ENCODE results near the gene SLC25A41.

Gene SLC25A41

DNA sequence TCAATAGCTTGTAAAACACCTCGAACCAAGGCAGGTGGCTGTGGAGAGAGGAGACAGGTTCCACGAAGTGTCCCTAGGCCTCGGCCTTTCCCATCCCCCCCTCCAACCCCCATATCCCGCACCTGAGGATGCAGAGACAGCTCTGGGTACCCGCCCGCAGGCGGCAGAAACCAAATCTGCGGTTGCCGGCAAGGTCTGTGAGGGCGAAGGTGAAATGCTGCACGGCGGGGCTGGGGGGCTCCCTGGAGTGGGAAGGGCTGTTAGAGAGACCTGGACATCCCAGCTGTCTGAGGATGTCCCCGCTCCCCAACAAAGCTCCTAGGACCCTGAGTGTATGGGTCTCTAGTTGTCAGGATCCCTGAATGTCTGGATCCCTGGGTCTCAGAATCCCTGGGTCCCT lies 45.3 kb upstream of the SLC25A41 start:
- H3K4me3 ChIP-seq (ENCODE audit: low read depth, low read length): no peak overlapping the region
- DNase-seq (ENCODE audit: low read depth): no peak
- TF ChIP-seq, protein P1, sequence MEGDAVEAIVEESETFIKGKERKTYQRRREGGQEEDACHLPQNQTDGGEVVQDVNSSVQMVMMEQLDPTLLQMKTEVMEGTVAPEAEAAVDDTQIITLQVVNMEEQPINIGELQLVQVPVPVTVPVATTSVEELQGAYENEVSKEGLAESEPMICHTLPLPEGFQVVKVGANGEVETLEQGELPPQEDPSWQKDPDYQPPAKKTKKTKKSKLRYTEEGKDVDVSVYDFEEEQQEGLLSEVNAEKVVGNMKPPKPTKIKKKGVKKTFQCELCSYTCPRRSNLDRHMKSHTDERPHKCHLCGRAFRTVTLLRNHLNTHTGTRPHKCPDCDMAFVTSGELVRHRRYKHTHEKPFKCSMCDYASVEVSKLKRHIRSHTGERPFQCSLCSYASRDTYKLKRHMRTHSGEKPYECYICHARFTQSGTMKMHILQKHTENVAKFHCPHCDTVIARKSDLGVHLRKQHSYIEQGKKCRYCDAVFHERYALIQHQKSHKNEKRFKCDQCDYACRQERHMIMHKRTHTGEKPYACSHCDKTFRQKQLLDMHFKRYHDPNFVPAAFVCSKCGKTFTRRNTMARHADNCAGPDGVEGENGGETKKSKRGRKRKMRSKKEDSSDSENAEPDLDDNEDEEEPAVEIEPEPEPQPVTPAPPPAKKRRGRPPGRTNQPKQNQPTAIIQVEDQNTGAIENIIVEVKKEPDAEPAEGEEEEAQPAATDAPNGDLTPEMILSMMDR (IDR thresholded peaks at IDR 0.05; ENCODE audit: control insufficient read depth, extremely low read depth, insufficient read depth): no peak

- TF ChIP-seq, protein P1 (IDR thresholded peaks at IDR 0.05; ENCODE audit: control insufficient read depth, extremely low read depth, insufficient read depth): no peak
- no peak overlapping the region for H3K4me3 ChIP-seq (ENCODE audit: low read depth, low read length)
- DNase-seq (ENCODE audit: low read depth): no peak
Measured at GRCh38 chr19:6476896-6477431, 43.4 kb upstream of the SLC25A41 start.

DNA sequence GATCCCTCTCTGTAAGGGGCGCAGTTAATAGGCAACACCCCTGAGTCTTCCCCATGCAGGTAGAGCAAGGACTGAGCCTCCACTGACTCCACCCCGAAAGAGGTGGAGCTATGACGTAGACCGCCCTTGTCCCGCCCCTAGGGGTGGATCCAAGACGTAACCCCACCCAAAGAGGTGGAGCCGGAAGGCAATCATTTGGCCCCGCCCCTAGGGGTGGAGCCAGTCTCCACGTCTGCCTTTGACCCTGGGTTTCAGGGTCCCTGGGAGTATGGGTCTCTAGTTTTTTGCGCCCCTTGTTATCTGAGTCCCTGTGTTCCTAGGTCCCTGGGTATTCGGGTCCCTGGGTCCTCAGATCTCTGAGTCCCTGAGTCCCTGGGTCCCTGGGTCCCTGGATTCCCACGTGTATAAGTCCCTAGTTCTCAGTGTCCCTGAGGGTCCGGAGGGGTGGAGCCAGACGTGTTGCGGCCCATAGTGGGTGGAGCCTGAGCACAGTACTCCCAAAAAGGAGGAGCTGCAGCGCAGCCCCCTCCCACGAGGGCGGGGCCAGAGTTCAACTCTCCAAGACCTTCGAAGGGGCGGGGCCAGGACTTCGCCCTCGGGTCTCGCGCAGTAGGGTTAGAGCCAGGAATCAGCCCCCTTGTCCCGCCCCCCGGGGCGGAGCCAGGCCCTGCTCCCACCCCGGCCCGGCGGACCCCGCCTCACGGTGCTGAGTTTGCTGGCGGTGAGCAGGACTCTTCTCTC lies 42.8 kb upstream of the SLC25A41 start:
- DNase-seq (ENCODE audit: low read depth): no peak
- H3K4me3 ChIP-seq (ENCODE audit: low read depth, low read length): no peak overlapping the region
- TF ChIP-seq, protein P1 (IDR thresholded peaks at IDR 0.05; ENCODE audit: control insufficient read depth, extremely low read depth, insufficient read depth): no peak

DNA sequence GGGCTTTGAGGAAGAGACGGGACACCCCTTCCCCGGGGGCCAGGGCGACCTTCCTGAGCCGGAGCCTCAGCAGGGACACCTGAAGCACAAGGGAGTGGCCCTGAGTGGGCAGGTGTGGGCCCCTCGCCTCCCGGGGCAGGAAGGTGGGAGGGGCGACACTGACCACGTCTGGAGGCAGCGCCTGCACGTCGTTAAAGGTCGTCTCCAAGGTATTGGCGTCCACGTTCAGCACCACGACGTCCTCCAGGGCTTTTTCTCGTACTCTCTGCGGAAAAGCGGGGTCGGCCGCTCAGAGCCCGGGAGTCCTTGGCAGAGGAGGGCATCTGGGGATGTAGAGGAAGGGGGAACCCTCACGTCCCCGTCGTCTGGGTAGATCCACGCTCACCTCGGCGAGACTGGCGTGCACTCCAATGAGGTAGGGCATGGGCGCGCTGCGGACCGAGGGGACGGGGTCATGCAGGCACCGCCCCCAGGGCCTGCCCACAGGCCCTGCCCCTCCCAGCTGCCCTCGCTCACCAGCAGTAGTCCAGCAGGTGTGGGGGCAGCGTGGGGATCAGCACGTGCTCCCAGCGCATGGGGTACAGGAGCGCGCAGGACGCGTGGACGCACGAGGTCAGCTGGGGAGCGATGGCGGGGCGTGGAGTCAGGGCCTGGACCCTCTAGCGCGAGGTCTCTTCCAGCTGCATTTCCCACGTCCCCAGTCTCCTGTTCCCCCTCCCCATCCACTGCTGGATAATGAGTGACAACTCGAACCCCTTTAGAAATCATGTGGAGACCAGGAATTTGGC lies 42.0 kb upstream of the SLC25A41 start:
- DNase-seq (ENCODE audit: low read depth): no peak
- TF ChIP-seq, protein P1 (IDR thresholded peaks at IDR 0.05; ENCODE audit: control insufficient read depth, extremely low read depth, insufficient read depth): no peak
- no peak overlapping the region for H3K4me3 ChIP-seq (ENCODE audit: low read depth, low read length)

DNA sequence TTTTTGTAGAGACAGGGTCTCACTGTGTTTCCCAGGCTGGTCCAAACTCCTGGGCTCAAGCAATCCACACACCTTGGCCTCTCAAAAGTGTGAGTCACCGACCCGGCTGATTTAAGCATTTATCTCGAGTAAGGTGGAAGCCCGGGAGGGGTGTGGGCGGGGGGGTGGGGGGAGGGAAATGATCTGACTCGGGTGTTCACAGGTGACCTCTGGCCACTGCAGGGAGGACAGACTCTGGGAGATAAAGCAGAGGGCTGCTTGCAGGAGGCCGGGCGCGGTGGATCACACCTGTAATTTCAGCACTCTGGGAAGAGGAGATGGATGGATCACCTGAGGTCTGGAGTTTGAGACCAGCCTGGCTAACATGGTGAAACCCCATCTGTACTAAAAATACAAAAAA lies 40.1 kb upstream of the SLC25A41 start:
- H3K4me3 ChIP-seq (ENCODE audit: low read depth, low read length): no peak overlapping the region
- TF ChIP-seq, protein P1 (IDR thresholded peaks at IDR 0.05; ENCODE audit: control insufficient read depth, extremely low read depth, insufficient read depth): no peak
- DNase-seq (ENCODE audit: low read depth): no peak

- TF ChIP-seq, protein P1 (IDR thresholded peaks at IDR 0.05; ENCODE audit: control insufficient read depth, extremely low read depth, insufficient read depth): no peak
- DNase-seq (ENCODE audit: low read depth): no peak
- no peak overlapping the region for H3K4me3 ChIP-seq (ENCODE audit: low read depth, low read length)
Measured at GRCh38 chr19:6472713-6473112, 39.1 kb upstream of the SLC25A41 start.

Data from LNCaP clone FGC (cell line).